HCT116 (cell line): ENCODE measurements around the gene ZC3H7A. TPM values are rescaled to one million over a fixed set of nuclear protein-coding genes. Genes with fewer than 3 reads are reported as not detected.

Experiments
- ATAC-seq: fragments of 200-7000 bp; cut with Tn5 transposase; 2 replicates; pipeline ENCODE4 v1.9.1; 2020; ENCODE audit warnings: mild to moderate bottlenecking, moderate library complexity
- BruUV-seq: library from RNA; stranded (reverse); fragments of 400-500 nt; replicated peaks from 2 replicates; lab custom pipeline; 2021; lab: Mats Ljungman, UMichigan
- CTCF ChIA-PET: fragments of 300-600 bp; sonication (Branson Sonifier 250); formaldehyde crosslinking; loops from one replicate; lab custom pipeline; 2021; ENCODE audit warnings: antibody characterized with exemption; lab: Charles Lee
- POLR2A ChIA-PET: fragments of 300-600, 350-600 bp; sonication (Branson Sonifier 250); formaldehyde crosslinking; loops from one replicate; lab custom pipeline; 2021; ENCODE audit warnings: antibody characterized with exemption; lab: Charles Lee
- RAD21 ChIA-PET, 2 experiments: fragments of 300-600 bp; sonication (Branson Sonifier 250); formaldehyde crosslinking; loops; one replicate each; lab custom pipeline; 2023; ENCODE audit warnings: low total read pairs in 2 of 2; ENCODE audit not compliant: uncharacterized antibody in 2 of 2, unreplicated experiment in 2 of 2, low non-redundant PET in 1 of 2; lab: Charles Lee
- DNase-seq: peaks from one replicate; pipeline ENCODE4 v3.0.0-alpha.2; 2010; ENCODE audit warnings: low read depth, low spot score
- H2AFZ ChIP-seq: fragments of 200-600 bp; shearing (Covaris generic), sonication (generic); 2 replicates; pipeline ENCODE4 v1.6.1; 2017; ENCODE audit warnings: low read depth, mixed run types, mixed read lengths, antibody characterized with exemption, low read length; ENCODE audit not compliant: poor library complexity, severe bottlenecking
- H3K27ac ChIP-seq: 2 replicates; pipeline ENCODE4 v1.5.1; 2012; ENCODE audit warnings: low read depth, low read length
- H3K27me3 ChIP-seq: fragments of 200-600 bp; sonication (generic); 2 replicates; pipeline ENCODE4 v1.6.1; 2016; ENCODE audit warnings: mixed run types, low read length, mixed read lengths; ENCODE audit not compliant: insufficient read depth
- H3K36me3 ChIP-seq, 2 experiments: fragments of 200-500 bp in 1 of 2; fragments of 200-600 bp in 1 of 2; sonication (Bioruptor generic) in 1 of 2; sonication (generic) in 1 of 2; 2 replicates each; pipeline versions ENCODE4 v1.5.1 to v1.6.1; 2014 to 2016; ENCODE audit warnings: low read length in 2 of 2, inconsistent platforms in 1 of 2, mixed read lengths in 1 of 2, mixed run types in 1 of 2; ENCODE audit not compliant: insufficient read depth in 2 of 2, control insufficient read depth in 1 of 2
- H3K4me1 ChIP-seq, 2 experiments: fragments of 200-600 bp in 1 of 2; sonication (generic) in 1 of 2; 2 replicates each; pipeline versions ENCODE4 v1.5.1 to v1.6.1; 2012 to 2017; ENCODE audit warnings: low read length in 2 of 2, inconsistent platforms in 1 of 2, mild to moderate bottlenecking in 1 of 2, mixed read lengths in 1 of 2, mixed run types in 1 of 2, moderate library complexity in 1 of 2; ENCODE audit not compliant: insufficient read depth in 2 of 2, control insufficient read depth in 1 of 2
- H3K4me2 ChIP-seq: fragments of 200-600 bp; sonication (generic); 2 replicates; pipeline ENCODE4 v1.6.1; 2017; ENCODE audit warnings: mixed run types, low read length, mixed read lengths
- H3K4me3 ChIP-seq, 2 experiments: fragments of 200-600 bp in 1 of 2; sonication (generic) in 1 of 2; replicated peaks in 1 of 2; 2 replicates each; pipeline ENCODE4 v1.5.1; 2011 to 2016; ENCODE audit warnings: low read length in 2 of 2, control low read depth in 1 of 2, low read depth in 1 of 2, mild to moderate bottlenecking in 1 of 2, mixed read lengths in 1 of 2, mixed run types in 1 of 2
- H3K79me2 ChIP-seq: fragments of 200-600 bp; sonication (generic); 2 replicates; pipeline ENCODE4 v1.6.1; 2017; ENCODE audit warnings: mild to moderate bottlenecking, mixed run types, low read length, moderate library complexity, mixed read lengths; ENCODE audit not compliant: insufficient read depth
- H3K9ac ChIP-seq: fragments of 200-600 bp; sonication (generic); 2 replicates; pipeline ENCODE4 v1.6.1; 2016; ENCODE audit warnings: low read length, mixed read lengths
- H3K9me2 ChIP-seq: fragments of 200-600 bp; sonication (generic), shearing (Covaris generic); 2 replicates; pipeline ENCODE4 v1.6.1; 2017; ENCODE audit warnings: mixed run types, mild to moderate bottlenecking, moderate library complexity; ENCODE audit not compliant: insufficient read depth
- H3K9me3 ChIP-seq, 2 experiments: fragments of 200-500 bp in 1 of 2; fragments of 200-600 bp in 1 of 2; sonication (Bioruptor generic) in 1 of 2; sonication (generic) in 1 of 2; 2 replicates each; pipeline ENCODE4 v1.6.1; 2014 to 2017; ENCODE audit warnings: low read length in 2 of 2, mixed read lengths in 2 of 2, inconsistent platforms in 1 of 2, low read depth in 1 of 2, mild to moderate bottlenecking in 1 of 2, mixed run types in 1 of 2, moderate library complexity in 1 of 2; ENCODE audit not compliant: control insufficient read depth in 1 of 2, insufficient read depth in 1 of 2
- H4K20me1 ChIP-seq: fragments of 200-600 bp; sonication (generic), shearing (Covaris generic); 2 replicates; pipeline ENCODE4 v1.6.1; 2017; ENCODE audit warnings: mixed run types, mild to moderate bottlenecking, moderate library complexity; ENCODE audit not compliant: insufficient read depth
- EZH2 ChIP-seq: fragments of 200-600 bp; sonication (generic); IDR thresholded peaks from 2 replicates; pipeline ENCODE4 v1.6.1; 2017; ENCODE audit warnings: antibody characterized with exemption, mixed run types
- EZH2phosphoT487 ChIP-seq: fragments of 200-600 bp; IDR thresholded peaks from 2 replicates; pipeline ENCODE4 v1.6.1; 2018; ENCODE audit warnings: antibody characterized with exemption, borderline replicate concordance
- FOSL1 ChIP-seq: IDR thresholded peaks from 2 replicates; pipeline ENCODE4 v1.6.1; 2012; ENCODE audit warnings: low read depth
- JUND ChIP-seq: IDR thresholded peaks from 2 replicates; pipeline ENCODE4 v1.6.1; 2012
- POLR2AphosphoS5 ChIP-seq: IDR thresholded peaks from 2 replicates; pipeline ENCODE4 v1.6.1; 2011; ENCODE audit warnings: mild to moderate bottlenecking, low read depth, low read length, moderate library complexity
- SIN3A ChIP-seq: IDR thresholded peaks from 2 replicates; pipeline ENCODE4 v1.6.1; 2012; ENCODE audit warnings: low read depth
- TCF7L2 ChIP-seq: IDR thresholded peaks from 2 replicates; pipeline ENCODE4 v1.7.0; 2011; ENCODE audit warnings: borderline replicate concordance, inconsistent platforms; ENCODE audit not compliant: insufficient read depth, insufficient read length; ENCODE audit errors: extremely low read depth
- ZBTB33 ChIP-seq: IDR thresholded peaks from 2 replicates; pipeline ENCODE4 v1.6.1; 2011; ENCODE audit warnings: mild to moderate bottlenecking, low read length, moderate library complexity; ENCODE audit not compliant: insufficient replicate concordance; ENCODE audit errors: extremely low read depth
- ZNF274 ChIP-seq: fragments of 200-500 bp; sonication (Bioruptor generic); IDR thresholded peaks from 2 replicates; pipeline ENCODE4 v1.6.1; 2014; ENCODE audit warnings: mild to moderate bottlenecking, low read depth, low read length, inconsistent platforms
- intact Hi-C: fragments of 100-400 bp; cut with micrococcal nuclease; formaldehyde crosslinking; loops from 2 replicates; pipeline ENCODE4 v1.10.0; 2022
- total RNA-seq: library from RNA; stranded (reverse); gene quantifications from one replicate; pipeline ENCODE4 v1.2.1, GENCODE V29; 2021; ENCODE audit not compliant: unreplicated experiment
- TF ChIP-seq, protein P1 (sequence below): IDR thresholded peaks from 2 replicates; pipeline ENCODE4 v1.6.1; 2012; ENCODE audit warnings: low read depth

Gene ZC3H7A
- total RNA-seq, 1 experiment from 2014 or later, result 33.4 TPM

DNA sequence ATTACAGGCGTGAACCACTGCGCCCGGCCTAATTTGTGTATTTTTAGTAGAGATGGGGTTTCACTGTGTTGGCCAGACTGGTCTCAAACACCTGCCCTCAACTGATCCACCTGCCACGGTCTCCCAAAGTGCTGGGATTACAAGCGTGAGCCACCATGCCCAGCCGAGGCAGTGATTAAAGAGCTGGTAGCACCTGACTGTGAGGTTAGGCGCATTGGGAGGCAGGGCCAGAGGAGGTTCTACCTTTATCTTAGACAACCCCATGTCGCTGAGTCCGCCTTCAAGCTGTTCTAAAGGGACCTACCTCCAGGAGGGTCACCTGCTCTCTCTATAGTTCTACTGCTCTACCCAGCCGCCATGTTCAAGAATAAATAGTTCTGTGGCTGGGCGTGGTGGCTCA, 46.1 kb upstream of the ZC3H7A start:
- Histone ChIP-seq H3K27ac (no peak overlapping the region), H3K27me3 (no peaks in the 10 kb centered on the region), H3K79me2 (peaks cover 87% of the 10 kb centered on the region), H3K4me2 (no peak overlapping the region), H3K4me1 (no peaks in the 10 kb centered on the region), H3K9ac (no peak overlapping the region), H4K20me1 (peaks cover 25% of the 10 kb centered on the region; the same call in 1 of the 2 replicates), H3K9me3 (no peaks in the 10 kb centered on the region), H2AFZ (no peak overlapping the region), H3K36me3 (peaks cover 81 to 84% of the 10 kb centered on the region in 2 experiments), H3K9me2 (no peaks in the 10 kb centered on the region), H3K4me3 (no peak overlapping the region)
- ATAC-seq (peak; percentile 30; the same call in 1 of the 2 replicates), DNase-seq (no peak)
- no peak for TF ChIP-seq ZNF274
- TF ChIP-seq SIN3A, result no peak
- TF ChIP-seq, protein P1, sequence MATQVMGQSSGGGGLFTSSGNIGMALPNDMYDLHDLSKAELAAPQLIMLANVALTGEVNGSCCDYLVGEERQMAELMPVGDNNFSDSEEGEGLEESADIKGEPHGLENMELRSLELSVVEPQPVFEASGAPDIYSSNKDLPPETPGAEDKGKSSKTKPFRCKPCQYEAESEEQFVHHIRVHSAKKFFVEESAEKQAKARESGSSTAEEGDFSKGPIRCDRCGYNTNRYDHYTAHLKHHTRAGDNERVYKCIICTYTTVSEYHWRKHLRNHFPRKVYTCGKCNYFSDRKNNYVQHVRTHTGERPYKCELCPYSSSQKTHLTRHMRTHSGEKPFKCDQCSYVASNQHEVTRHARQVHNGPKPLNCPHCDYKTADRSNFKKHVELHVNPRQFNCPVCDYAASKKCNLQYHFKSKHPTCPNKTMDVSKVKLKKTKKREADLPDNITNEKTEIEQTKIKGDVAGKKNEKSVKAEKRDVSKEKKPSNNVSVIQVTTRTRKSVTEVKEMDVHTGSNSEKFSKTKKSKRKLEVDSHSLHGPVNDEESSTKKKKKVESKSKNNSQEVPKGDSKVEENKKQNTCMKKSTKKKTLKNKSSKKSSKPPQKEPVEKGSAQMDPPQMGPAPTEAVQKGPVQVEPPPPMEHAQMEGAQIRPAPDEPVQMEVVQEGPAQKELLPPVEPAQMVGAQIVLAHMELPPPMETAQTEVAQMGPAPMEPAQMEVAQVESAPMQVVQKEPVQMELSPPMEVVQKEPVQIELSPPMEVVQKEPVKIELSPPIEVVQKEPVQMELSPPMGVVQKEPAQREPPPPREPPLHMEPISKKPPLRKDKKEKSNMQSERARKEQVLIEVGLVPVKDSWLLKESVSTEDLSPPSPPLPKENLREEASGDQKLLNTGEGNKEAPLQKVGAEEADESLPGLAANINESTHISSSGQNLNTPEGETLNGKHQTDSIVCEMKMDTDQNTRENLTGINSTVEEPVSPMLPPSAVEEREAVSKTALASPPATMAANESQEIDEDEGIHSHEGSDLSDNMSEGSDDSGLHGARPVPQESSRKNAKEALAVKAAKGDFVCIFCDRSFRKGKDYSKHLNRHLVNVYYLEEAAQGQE, result no peak
- no peak for TF ChIP-seq EZH2phosphoT487
- TF ChIP-seq ZBTB33, result no peak
- TF ChIP-seq JUND, result no peak
- no peak for TF ChIP-seq FOSL1
- no peak for TF ChIP-seq TCF7L2
- TF ChIP-seq EZH2, result no peak
- no peak for TF ChIP-seq POLR2AphosphoS5
- CTCF ChIA-PET, result no interaction called here
- RAD21 ChIA-PET, result no interaction called here
- POLR2A ChIA-PET, result interaction anchor here (0.7 kb wide), 1 partner anchor 100 kb away, joined by 3 read pairs; the partner anchor contains the start of gene TXNDC11
- intact Hi-C loops, result no loop called here
- BruUV-seq, result no TSS peak
